DMS153 treated with DMSO at 0.1 percent for 48 hours (cell line): ENCODE results near the gene TTLL11.

ENCODE experiments used
- DNase-seq: peaks from one replicate; lab custom pipeline; 2025; ENCODE audit not compliant: unreplicated experiment; lab: John Stamatoyannopoulos, UW

TTLL11 gene

DNA sequence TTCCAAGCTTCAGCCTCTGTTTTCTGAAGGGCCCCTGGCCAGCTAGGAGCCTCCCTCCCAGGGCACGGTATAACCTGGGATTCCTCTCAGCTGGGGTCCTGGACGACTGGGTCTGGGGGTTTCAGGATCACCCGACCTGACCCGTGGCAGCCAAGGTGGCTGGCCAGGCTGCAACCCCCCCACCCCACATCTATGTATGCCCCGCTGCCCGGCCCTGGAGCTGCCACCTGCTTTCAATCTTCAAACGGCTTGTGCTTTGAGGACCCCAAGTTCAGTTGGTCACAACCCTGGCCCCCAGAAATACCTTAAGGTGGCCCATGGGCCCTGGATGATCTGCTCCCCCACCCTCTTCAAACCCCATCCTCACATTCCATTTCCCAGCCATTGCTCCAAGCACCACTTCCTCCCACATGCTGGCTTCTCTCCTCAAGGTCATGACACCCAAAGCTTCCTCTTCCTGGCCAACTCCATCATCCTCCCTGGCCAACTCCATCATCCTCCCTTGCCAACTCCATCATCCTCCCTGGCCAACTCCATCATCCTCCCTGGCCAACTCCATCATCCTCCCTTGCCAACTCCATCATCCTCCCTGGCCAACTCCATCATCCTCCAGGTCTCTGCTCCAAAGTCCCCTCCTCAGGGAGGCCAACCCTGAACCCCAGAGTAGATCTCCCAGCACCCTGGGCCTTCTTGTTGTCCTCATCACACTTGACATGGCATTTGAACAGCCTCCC, 17.2 kb upstream of the TTLL11 start:
- DNase-seq = no peak

DNA sequence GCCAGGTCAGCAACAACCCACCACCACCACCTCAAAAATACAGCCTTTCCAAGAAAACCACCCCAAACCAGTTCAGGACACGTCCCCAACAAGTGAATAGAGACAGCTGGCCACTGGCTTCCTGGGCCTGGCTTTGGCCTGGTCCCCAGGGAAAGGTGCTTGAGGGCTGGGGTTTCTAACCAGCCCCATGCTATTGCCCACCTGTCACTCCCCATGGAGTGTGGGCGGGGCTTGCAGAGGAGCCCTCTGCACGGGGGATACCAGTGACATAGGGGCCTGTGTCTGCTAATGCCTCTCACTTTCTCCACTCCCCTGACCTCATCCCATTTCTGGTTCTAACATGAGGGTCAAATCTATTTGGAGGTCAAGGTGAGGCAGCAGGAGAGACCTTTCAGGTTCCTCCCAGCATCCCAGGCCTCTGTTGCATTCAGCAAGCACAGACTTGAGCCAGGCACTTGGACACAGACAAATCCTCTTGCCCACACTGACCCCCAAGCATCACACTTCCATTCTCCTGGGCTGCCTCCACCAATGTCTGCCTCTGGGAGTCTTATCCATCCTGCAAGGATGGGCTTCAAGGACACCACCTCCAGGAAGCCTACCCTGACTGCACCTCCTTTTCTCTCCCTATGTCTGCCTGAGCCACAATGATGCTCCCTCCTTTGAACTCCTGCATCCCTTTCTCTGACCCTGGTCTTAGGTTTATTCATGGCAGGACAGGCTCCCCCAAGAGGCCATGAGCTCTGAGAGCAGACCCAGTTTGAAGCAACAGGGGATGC, 16.1 kb upstream of the TTLL11 start:
- DNase-seq = no peak

DNA sequence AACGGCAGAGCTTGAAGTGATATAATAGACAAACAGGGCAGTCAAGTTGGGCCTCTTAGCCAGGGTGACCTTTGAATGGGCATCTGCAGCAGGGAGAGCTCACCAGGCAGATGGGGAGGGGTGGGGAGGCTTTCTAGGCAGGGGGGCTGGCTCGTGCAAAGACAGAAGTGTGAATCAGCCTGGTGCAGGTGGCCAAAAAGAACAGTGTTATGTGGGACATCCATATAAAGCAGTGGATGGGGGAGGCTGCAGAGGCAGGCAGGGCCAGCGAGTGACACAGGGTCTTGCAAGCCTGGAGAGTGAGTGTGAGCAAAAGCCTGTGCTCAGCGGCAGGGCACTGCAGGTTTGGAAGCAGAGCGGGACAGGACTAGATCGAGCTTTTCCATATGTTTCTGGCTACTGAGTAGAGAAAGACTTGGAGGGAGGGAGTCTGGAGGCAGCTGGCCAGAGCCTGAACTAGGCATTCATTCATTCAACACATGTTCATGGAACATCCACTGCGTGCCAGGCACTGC, 14.2 kb upstream of the TTLL11 start:
- no peak for DNase-seq

DNA sequence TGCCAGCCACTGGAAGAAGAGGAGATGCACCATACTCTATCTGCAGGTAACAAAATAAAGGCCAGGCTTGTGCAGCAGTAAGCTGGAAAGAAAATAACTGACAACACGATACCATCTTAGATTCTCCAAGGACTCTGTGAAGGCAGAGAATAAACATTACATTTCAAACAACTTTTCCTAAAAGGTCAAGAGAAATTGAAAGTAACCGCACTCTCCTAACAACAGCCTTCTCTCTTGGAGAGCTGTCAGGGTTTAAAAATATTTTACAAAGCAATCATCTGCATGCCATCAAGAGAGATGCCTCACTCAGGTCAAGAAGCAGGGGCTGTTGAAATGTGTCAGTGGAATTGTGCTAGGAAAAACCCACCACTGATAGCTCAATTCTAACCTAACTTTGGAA, 13.5 kb upstream of the TTLL11 start:
- no peak for DNase-seq

DNA sequence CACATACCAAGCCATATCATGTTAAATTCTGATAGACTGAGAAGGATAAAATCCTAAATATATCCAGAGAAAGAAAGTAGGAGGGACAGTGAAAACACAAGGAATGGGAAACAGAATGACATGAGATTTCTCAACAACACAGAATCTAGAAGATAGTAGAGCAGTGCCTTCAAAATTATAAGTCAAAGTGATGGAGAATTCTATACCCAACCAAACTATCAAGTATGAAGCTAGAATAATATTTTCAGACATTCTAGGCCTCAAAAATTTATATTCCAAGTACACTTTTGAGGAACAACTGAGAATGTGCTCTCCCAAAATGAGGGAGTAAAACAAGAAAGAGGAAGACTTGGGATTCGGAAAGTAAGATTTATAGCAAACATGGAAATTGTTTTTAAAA, 10.9 kb upstream of the TTLL11 start:
- no peak for DNase-seq

DNA sequence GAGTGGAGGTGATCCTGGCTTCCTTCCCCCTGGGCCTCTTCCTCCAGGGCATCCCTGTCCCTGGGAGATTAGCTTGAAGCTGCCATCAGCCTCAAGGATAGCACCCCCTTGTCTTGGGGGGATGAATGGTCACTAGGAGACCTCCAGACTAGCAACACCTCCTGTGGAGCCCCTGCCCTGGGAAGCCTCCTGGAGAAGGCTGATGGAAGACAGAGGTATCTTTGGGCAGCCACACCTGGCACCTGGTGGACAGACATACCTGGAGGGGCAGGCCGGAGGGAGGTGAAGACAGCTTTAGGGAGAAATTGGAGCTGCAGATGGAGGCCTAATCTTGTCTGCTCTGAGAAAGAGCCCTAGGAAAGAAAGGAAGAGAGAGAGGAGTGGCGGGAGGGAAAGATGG, 9.0 kb upstream of the TTLL11 start:
- no peak for DNase-seq

DNA sequence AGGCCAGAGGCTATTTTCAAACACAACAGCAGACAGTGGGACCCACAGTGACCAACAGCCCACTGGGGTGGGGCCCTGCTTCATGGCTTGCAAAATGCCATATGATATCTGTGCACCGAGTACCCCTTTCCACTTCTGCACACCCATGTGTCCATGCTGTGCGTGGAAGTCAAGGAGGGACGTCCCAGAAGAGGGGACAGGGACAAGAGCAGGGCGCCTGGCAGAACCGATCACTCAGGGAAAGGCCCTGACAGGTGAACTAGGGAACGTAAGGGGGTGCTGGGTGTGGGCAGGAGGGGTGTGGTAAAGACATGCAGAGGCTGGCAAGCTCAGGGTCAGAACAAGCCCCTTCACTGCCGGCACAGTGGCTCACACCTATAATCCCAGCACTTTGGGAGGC, 7.6 kb upstream of the TTLL11 start:
- no peak for DNase-seq

DNA sequence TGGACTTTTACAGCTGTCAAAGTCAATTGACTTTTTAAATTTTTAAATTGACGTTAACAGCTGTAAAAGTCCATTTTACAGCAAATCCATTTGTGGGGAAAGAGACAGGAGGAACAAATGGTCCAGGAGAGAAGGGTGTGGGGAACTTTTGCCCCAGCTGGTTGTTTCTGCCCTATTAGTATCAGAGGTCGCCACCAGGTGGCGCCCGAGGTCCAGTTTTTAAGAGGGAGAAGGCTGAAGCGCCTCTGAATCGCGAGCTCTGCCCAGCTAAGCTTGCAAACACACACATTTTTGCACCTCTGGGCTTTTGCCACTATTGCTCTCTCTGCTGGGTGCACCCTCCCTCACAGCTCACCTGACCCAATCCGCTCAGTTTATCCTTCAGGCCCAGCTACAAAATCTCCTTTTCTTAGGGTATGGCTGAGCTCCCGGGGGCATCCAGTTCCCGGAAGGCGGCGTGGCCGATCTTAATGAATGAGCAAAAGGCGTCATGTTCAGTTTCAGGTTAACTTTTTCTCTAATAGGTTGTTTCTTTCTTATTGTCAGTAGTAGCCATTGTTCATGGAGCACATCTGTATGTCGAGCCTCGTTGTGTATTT, 6.3 kb upstream of the TTLL11 start:
- DNase-seq = peak; percentile 51

DNA sequence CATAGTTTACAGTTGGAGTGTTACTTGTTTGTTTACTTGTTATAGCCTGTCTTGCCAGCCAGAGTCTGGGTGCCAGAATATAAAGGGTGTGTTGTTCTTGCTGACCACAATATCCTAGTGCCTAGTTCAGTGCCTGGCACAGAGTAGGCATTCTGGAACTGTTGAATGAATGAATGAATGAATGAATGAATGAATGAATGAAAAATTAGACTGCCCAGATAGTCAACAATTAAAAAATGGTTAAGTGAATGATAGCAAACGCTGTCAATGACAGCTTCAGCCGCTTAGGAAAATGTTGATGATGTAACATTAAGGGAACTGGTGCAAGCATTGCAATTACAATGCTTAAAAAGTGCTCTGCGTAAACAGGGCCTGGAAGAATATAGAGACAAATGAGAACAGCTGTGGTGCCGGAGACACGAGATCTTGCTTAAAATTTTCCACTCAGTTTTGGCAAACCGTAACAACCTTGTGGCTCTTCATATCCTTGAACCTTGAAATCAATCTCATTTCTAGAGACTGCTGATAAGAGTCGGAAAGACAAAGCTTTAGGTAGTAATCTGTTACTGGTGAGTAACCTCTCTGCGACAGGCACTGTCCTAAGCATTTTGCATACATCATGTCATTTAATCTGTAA, 4.7 kb upstream of the TTLL11 start:
- no peak for DNase-seq

DNA sequence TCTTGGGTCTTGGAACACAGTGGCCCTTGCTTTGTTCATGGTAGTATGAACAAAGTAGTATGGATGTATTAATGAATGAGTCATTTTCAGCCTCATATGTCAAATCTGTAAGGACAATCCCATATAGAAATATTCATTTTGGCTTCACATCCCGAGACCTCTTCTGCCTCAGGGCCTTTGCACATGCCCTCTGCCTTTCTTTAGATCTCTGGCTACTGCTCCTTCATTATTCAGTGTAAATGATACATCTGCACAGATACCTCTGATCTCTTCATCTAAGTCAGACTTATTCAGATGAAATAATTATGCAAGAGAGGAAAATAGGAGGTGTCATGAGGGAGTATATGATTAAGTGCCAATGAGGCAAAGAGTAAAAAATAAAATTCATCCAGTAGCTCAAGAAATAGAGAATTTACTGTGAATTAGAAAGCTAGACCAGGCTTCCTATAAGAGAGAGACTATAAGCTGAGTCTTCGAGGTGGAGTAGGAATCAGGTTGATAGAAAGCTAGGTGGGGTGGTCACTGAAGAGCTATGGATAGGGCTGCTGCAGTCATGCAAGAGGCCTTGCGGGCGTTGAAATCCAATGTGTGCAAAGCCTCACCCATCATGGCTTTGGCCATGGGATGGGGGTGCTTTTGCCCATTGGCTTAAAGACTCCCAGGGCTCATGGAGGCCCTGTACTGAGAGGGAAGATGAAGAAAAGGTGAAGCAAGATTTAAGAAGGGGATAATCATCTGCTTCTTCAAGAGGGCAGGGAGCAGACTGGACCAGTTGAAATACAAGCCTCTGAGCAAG, 3.7 kb upstream of the TTLL11 start:
- no peak for DNase-seq

DNA sequence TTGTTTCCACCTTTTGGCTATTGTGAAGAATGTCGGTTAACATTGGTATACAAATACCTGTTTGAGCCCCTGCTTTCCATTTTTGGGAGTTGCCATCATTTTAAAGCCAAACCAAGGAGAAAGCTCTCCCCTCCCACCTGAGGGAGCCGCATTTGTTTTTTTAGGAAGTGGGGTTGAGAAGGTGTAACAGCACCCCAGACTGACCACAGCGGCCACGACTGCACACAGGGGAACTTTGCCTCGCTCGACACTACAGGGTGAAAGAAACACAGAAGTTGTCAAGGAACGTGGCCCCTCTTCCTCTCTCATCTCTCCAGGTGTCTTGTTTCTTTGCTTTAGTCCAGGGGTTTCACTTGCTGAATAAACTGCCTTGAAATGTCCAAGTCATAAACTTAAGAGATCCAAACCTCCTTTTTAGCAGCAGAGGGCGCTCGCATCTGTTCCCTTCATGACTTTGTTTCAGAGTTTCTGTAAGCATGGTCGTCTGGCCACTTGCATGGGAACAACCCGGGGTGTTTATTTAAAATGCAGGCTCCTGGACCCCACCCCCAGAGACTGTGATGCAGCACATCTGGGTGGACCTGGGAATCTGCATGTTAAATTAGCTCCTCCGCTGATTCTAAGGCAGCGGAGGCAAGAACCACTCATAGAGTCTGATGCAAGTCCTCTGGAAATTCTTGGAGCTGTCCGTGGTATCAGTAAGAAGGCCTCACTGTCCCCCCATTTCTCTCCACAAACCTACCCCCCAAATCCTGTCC, 2.1 kb upstream of the TTLL11 start:
- DNase-seq = peak; percentile 29

DNA sequence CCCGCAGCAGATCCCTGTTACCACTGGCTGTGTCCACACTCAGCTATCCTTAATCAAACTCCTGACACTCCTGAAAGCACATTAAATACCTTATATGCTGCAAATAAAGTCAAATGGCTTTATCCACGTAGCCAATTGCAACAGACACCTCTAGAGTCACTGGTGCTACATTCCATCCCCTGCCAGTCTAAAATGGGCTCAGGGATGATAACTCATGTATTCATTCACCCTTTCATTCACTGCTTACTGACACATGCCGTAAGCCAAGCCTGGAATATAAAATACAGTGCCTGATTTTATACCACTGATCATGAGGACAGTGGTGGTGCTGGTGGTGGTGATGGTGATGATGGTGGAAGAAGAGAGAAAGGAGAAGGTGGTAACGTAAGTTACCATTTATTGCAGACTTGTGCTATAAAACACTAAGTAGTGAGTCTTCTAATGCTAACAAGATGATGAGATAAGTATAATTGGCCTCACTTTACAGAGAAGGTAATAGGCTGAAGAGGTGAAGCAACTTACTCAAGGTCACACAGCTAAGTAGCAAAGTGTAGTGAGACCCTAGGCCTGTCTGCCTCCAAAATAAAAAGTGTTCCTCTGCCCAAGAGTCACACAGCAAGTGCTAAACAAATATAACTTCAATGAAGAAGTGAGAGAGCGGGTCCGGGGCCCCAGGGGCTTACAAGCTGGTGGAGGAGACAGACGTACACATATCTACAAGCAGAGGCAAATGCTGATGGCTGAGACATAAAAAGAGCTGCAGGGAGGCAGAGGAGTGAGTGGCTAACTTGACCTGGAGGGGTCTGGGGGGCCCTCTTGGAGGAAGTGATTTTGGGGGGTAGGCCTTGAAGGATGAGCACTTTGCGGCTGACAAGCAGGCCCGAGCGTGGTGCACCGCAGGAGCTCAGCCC, 1.2 kb downstream of the TTLL11 start:
- no peak for DNase-seq

DNA sequence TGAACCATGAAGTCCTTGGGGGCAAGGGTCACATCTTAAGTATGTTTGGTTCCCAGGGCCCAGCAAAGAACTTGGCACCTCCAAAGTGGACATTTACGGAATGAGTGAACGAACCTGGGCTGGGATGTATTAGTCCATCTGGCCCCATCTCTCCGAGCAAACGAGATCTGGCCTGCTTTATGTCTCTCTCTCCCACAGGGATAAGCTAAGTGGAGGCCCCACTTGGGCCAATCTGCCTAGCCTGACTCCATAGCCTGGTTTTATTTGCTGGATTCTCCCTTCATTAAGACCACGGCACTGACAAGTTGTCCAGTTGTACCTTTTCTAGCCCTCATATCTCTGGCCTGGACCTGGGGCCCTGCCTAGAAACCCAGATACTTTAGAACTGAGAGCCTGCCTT, 2.1 kb downstream of the TTLL11 start:
- DNase-seq = no peak

DNA sequence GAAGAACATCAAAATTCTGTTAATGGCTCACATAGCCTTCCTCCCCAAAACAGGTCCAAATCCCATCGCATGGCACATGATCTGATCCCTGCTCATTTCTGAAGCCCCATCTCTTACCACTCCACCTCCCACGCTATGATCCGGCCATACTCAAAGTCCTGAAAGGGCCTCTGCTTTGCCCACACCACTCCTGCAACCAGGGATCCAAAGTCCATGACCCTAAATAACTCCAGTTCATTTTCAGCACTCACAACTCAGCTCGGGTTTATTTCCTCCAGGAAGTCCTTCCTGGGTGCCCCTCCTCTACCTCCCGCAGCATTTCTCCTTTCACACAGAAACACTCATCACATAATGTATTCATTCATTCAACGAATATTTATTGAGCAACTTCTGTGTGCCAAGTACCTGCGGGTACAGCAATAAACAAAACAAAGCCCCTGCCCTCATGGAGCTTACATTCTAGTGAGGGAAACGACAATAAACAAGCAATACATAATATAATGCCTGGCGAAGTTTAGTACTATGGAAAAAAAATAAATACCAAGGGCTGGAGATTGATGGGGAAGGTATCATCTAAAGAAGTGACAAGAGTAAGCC, 2.7 kb downstream of the TTLL11 start:
- DNase-seq = no peak

DNA sequence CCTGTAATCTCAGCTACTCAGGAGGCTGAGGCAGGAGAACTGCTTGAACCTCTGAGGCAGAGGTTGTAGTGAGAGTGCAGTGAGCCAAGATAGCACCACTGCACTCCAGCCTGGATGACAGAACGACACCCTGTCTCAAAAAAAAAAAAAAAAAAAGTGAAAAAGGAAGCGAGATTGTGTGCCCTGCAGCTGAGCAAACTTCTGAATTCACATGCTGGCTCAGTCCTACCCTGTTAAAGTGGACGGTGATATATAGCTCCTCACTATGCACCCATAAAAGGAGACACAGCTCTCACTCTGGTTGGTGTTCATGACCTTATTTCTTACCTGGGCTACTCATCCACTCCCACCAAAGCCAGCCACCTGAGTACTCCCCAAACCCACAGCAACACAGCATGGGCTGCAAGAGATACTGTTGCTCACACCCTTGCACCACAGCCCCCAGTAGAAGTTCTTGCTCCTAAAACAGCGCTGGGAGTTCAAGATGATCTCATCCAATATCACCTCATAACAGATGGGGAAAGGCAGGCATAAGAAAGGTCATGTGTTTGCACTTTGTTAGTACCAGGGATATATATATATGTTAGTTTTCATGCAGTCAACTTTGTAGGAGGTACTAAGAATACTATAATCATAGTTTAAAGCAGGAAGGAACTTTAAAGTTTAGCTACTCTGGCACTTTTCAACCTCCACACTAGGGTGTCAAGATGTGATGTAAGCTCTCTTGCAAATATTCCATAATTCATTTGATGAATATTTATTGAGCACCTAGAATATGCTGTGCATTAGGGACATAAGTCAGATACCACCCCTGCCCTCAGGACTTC, 4.0 kb downstream of the TTLL11 start:
- no peak for DNase-seq

DNA sequence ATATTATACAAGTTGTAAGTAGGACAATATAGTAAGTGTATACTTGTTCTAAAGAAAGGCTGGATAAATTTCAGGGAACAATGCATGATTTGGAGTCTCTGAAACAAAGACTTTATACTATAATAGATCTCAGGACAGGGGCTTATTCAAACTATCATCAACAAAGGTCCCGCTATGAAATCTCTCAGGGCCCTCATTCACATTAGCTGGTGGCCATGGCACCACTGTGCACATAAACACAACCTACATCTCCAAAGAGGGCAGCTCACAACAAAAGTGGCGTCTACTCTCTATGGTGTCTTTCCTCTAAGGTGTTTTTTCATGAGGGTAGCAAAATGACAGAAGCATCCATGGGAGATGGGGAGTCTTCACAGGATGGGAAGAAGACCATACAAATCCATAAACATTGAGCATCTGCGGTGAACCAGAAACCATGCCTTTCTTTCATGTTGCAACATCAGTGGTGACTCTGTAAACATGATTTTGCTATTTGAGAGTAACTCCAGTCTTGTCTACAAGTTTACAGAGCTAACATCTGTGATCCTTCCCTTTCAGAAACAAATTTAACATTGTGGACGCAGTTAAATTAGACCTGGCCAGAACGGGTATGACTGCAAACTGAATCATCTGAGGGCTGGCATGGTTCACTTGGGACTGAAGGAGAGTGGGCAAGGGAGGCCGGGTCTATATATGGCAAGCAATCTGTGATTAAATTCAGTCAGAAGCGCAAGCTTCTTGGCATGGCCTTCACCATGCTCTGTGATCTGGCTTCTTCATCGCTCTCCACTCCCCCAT, 5.5 kb downstream of the TTLL11 start:
- DNase-seq = no peak

DNA sequence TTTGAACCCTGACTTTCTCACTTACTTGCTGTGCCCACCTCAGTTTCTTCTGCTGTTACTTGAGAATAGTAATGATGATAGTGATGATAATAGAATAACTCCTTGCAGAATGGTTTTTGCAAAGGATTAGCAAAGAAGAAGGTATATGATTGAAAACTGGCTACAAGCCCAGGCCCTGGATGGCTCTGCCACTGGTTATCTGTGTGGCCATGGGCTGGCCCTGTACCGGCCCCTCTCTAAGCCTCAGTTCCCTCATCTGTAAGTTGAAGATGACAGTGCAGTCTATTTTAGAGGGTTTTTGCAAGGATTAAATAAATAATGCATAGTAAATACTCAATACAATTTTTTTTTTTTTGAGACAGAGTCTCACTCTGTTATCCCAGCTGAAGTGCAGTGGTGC, 6.2 kb downstream of the TTLL11 start:
- no peak for DNase-seq
